HG03342 (cell line): ENCODE measurements around the gene SSMEM1.
"Not testable (repeated sequence)": the region's sequence is repeated elsewhere in the genome, so short reads cannot be mapped to it uniquely, and the experiment has no call there.

Source experiments
- ATAC-seq: cut with Tn5 transposase; IDR thresholded peaks from one replicate; pipeline ENCODE4 v1.9.1; 2021; ENCODE audit warnings: mild to moderate bottlenecking, moderate library complexity; ENCODE audit not compliant: unreplicated experiment

SSMEM1 gene

GRCh38 chr7:130210181-130210935, 2.7 kb downstream of the SSMEM1 start:
- ATAC-seq, result no peak

DNA sequence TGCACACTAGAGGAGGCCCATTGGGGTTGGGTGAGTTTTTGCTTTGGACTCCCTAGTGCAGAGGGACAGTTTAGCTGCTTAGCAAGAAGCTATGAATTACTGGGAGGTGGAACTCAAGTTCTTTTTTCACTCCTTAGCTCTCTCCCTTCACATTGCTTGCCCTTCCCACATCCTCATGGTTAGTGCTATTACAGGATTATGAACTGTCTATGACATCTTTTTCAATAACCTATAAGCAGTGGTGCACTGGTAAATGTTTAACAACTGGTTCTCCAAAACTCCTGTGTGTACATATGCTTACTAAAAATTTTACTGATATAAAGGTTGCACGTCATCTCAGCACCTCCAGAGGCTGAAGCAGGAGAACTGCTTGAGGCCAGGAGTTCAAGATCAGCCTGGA, 6.2 kb downstream of the SSMEM1 start:
- no peak for ATAC-seq

DNA sequence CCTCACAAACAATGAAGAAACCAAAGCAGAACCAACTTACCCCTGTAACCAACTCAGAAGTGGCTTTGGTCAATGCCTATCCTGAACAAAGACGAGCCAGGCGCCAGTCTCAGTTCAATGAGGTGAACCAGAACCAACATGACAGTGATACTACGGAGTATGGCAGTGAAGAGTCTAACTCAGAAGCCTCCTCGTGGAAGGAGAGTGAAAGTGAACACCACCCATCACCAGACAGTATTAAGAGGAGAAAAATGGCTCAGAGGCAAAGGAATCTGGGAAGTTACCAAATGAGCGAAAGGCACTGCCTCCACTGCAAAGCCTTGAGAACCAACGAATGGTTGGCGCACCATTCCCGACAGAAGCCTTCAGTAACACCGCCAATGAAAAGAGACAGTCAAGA, 8.4 kb downstream of the SSMEM1 start:
- no peak for ATAC-seq

- ATAC-seq, result no peak
Measured at GRCh38 chr7:130216750-130217149, 9.1 kb downstream of the SSMEM1 start.

- no peak for ATAC-seq
Measured at GRCh38 chr7:130218806-130219620, 11.4 kb downstream of the SSMEM1 start.

GRCh38 chr7:130219871-130220270, 12.2 kb downstream of the SSMEM1 start:
- no peak for ATAC-seq

DNA sequence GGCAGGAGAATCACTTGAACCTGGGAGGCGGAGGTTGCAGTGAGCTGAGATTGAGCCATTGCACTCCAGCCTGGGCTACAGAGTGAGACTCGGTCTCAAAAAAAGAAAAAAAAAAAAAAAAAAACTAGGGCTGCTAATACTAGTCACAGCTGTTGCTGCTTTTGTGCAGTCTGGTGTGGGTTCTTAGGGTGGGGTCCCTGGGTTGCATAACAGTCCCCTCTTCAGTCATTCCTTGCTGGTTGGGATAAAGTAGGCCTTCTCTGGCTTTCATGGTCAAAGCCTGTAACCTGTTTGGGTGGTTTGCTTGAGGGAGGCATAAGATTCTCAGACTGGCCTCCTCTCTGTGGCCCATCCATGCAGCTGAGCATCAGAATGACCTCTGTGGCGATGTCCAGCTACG, 14.1 kb downstream of the SSMEM1 start:
- ATAC-seq, result no peak

DNA sequence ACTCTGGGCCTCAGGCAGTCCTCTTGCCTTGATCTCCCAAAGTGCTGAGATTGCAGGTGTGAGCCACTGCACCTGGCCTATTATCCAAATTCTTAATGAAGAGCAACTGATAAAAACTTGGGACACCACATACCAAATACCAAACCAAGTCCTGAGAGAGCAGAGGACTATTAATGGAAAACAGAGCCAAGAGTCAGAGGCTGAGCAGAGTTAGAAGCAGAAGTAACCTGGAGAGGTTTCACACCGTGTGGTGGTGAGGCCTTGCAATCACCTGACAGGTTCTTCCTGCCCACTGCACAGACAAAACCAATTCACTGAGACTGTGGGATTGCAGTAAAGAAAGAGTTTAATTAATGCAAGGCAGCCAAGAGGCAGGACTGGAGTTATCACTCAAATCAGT, 16.0 kb downstream of the SSMEM1 start:
- ATAC-seq, result no peak

GRCh38 chr7:130224210-130224609, 16.6 kb downstream of the SSMEM1 start:
- ATAC-seq, result no peak

GRCh38 chr7:130224923-130225322, 17.3 kb downstream of the SSMEM1 start:
- not testable (repeated sequence) for ATAC-seq

GRCh38 chr7:130226333-130226732, 18.7 kb downstream of the SSMEM1 start:
- no peak for ATAC-seq

DNA sequence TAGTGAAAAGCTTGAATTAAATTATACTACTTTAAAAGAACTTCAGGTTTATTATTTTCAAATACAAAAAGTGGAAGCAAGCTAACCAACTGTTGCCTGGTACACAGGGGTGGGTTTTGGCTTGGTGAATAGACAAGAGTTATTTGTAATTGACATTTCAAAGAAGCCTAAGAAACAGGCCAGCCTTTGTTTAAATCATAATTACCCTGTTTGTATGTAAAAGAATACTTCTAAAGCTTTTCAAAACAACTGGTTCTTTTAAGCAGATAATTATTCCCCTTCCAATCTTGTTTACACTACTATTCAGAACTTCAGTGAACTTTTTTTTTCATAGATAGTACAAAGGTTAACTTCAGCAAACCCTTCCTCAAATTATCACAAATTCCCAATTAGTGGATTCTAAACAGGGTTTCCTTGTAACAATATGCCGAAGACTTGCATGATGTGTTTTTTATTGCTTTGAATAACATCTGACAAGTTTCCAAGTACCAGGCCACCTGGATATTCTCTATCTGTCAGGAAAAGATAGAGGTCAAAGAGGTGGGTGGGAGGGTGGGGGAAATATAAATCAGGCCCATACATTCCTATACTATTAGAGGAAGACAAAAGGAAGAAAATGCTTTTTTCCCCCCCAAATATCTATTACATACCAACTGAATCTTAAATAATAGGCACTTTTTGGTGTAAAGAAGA, 20.4 kb downstream of the SSMEM1 start:
- no peak for ATAC-seq

- ATAC-seq, result no peak
Measured at GRCh38 chr7:130228840-130229502, 21.3 kb downstream of the SSMEM1 start.

- ATAC-seq, result not testable (repeated sequence)
Measured at GRCh38 chr7:130229981-130230380, 22.3 kb downstream of the SSMEM1 start.

DNA sequence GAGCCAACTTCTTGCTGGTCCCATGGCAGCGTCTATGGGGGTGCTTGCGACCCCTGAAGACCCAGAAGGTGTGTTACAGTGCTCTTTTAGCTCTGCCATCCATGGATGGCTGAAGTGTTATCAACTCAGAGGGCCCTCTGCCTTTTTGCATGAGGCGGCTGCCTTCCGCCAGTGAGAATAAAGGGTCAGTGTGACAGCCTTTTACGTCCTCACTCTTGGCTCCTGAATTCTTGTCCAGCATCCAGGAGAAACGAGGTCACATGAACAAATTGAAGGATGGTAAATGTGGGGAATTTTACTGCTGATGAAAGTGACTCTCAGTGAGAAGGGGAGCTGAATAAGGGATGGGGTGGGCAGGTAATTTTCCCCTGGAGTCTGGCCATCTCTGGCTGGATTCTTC, 24.1 kb downstream of the SSMEM1 start:
- no peak for ATAC-seq

- no peak for ATAC-seq
Measured at GRCh38 chr7:130232209-130232608, 24.5 kb downstream of the SSMEM1 start.

DNA sequence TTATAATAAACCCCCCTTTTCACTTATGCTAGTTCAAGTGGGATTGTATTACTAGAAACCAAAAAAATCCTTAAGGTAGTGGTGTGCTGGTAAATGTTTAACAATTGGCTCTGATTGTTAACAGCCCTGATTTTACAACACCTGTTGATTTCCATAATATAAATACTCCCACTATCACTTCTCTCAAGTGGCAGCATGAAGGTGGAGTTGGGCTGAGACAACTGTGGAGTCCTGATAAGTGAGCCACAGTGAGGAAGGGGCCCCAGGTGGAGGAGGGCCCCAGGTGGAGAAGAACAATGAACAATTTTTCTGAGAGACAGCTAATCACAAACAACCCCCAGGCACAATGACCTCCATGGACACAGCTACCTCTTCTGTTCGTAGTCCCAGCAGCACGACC, 26.4 kb downstream of the SSMEM1 start:
- no peak for ATAC-seq

DNA sequence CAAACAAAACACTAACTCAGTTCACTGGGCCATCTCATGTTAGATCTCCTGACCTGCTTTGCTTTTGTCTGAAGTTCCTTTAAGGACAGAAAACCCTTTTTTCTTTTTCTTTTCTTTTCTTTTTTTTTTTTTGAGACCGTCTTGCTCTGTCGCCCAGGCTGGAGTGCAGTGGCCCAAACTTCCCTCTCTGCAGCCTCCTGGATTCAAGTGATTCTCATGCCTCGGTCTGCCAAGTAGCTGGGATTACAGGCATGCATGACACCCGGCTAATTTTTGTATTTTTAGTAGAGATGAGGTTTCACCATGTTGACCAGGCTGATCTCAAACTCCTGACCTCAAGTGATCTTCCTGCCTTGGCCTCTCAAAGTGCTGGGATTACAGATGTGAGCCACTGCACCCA, 28.7 kb downstream of the SSMEM1 start:
- ATAC-seq, result not testable (repeated sequence)

- no peak for ATAC-seq
Measured at GRCh38 chr7:130240240-130240639, 32.6 kb downstream of the SSMEM1 start.

- peak; percentile 65 for ATAC-seq
Measured at GRCh38 chr7:130242198-130243014, 34.7 kb downstream of the SSMEM1 start.
